Measurements from ENCODE around the gene MRPL1. TPM values are rescaled to one million over a fixed set of nuclear protein-coding genes. Genes with fewer than 3 reads are reported as not detected.

The MRPL1 gene
- polyA plus RNA-seq, 2 of the 4 experiments (the other 2 are of a cell fraction) = 24.6 to 62.3 TPM

GRCh38 chr4:77905651-77906263, 43.1 kb downstream of the MRPL1 start:
- TF ChIP-seq, protein P1, sequence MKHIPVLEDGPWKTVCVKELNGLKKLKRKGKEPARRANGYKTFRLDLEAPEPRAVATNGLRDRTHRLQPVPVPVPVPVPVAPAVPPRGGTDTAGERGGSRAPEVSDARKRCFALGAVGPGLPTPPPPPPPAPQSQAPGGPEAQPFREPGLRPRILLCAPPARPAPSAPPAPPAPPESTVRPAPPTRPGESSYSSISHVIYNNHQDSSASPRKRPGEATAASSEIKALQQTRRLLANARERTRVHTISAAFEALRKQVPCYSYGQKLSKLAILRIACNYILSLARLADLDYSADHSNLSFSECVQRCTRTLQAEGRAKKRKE (CRISPR knock-in tag; IDR thresholded peaks at IDR 0.05; ENCODE audit: low read depth) = no peak
- TF ChIP-seq CEBPB (IDR thresholded peaks at IDR 0.05) (no peak), FOXS1 (CRISPR knock-in tag; IDR thresholded peaks at IDR 0.05) (no peak), HDAC2 (IDR thresholded peaks at IDR 0.05) (no peak), ZFP36 (IDR thresholded peaks at IDR 0.05; ENCODE audit: borderline replicate concordance, partially characterized antibody) (no peak), FOSB (CRISPR knock-in tag; IDR thresholded peaks at IDR 0.05) (no peak), MAFK (IDR thresholded peaks at IDR 0.05; ENCODE audit: partially characterized antibody) (no peak), EHF (CRISPR knock-in tag; IDR thresholded peaks at IDR 0.05) (no peak), HOXB5 (CRISPR knock-in tag; IDR thresholded peaks at IDR 0.05) (no peak), EP300 (IDR thresholded peaks at IDR 0.05) (no peak), RCOR1 (IDR thresholded peaks at IDR 0.05; ENCODE audit: low read depth, low read length) (no peak), BHLHE40 (IDR thresholded peaks at IDR 0.05; ENCODE audit: low read depth, low read length) (no peak), JUNB (IDR thresholded peaks at IDR 0.05) (no peak), REST (IDR thresholded peaks at IDR 0.05) (no peak), CHD4 (IDR thresholded peaks at IDR 0.05; ENCODE audit: borderline replicate concordance) (no peak), POLR2AphosphoS2 (conservative IDR thresholded peaks at IDR 0.05; ENCODE audit: low read length) (no peak), ESRRA (IDR thresholded peaks at IDR 0.05; ENCODE audit: borderline replicate concordance, low read length) (no peak)
- TF ChIP-seq, protein P2, sequence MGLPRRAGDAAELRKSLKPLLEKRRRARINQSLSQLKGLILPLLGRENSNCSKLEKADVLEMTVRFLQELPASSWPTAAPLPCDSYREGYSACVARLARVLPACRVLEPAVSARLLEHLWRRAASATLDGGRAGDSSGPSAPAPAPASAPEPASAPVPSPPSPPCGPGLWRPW (IDR thresholded peaks at IDR 0.05) = no peak
- CTCF ChIA-PET = no interaction called here
- no peaks in the 10 kb centered on the region for H3K9me3 ChIP-seq
- H3K4me3 ChIP-seq = no peak overlapping the region
- FAIRE-seq (no peak), ATAC-seq (no peak), DNase-seq (ENCODE audit: low read depth in 1 of 2, low spot score in 1 of 2) (no peak)
- H3K4me1 ChIP-seq = no peaks in the 10 kb centered on the region
- POLR2A ChIA-PET = no interaction called here
- no peak overlapping the region for H3K27ac ChIP-seq
- no peak overlapping the region for H3K4me2 ChIP-seq

GRCh38 chr4:77910676-77911075, 48.0 kb downstream of the MRPL1 start:
- CTCF ChIA-PET = no interaction called here
- Histone ChIP-seq H3K27ac (no peak overlapping the region), H3K4me1 (no peaks in the 10 kb centered on the region), H3K4me3 (no peak overlapping the region), H3K9me3 (no peaks in the 10 kb centered on the region), H3K4me2 (no peak overlapping the region)
- TF ChIP-seq TP53 (CRISPR knock-in tag; IDR thresholded peaks at IDR 0.05) = no peak
- TF ChIP-seq CBX8 (IDR thresholded peaks at IDR 0.05) = no peak
- no peak for TF ChIP-seq JUNB (IDR thresholded peaks at IDR 0.05)
- TF ChIP-seq SREBF2 (IDR thresholded peaks at IDR 0.05) = no peak
- TF ChIP-seq HOXB13 (CRISPR knock-in tag; IDR thresholded peaks at IDR 0.05; ENCODE audit: low read depth) = no peak
- no peak for TF ChIP-seq FOSB (CRISPR knock-in tag; IDR thresholded peaks at IDR 0.05)
- no peak for FAIRE-seq
- ATAC-seq = no peak
- no peak for DNase-seq (ENCODE audit: low read depth in 1 of 2, low spot score in 1 of 2)
- POLR2A ChIA-PET = no interaction called here

DNA sequence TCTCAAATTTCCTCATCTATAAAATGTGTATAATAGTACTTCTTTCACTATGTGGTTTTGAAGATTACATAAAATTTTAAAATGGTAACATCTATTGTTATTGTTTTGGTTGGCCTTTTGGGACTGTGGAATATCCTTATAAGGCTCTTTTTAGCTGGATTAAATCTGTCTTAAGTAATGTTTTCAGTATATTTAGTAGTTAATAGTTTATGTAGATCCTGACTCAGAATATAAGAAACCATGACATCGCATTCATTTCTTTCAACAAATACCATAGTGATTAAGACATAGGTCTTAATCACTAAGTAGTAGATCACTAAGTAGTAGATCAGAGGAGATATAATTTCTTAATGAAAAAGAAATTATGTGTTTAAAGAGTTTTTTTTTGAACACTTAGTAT, 48.5 kb downstream of the MRPL1 start:
- POLR2A ChIA-PET = no interaction called here
- FAIRE-seq = no peak
- TF ChIP-seq KDM5A (IDR thresholded peaks at IDR 0.05) = no peak
- no peak for TF ChIP-seq NFE2L2 (conservative IDR thresholded peaks at IDR 0.05; ENCODE audit: low read length)
- TF ChIP-seq NPAS2 (CRISPR knock-in tag; IDR thresholded peaks at IDR 0.05; ENCODE audit: borderline replicate concordance) = no peak
- TF ChIP-seq REST (IDR thresholded peaks at IDR 0.05) = no peak
- TF ChIP-seq RCOR1 (IDR thresholded peaks at IDR 0.05; ENCODE audit: low read depth, low read length) = no peak
- TF ChIP-seq CHD2 (IDR thresholded peaks at IDR 0.05; ENCODE audit: low read length, partially characterized antibody) = no peak
- no peak for TF ChIP-seq SMC3 (IDR thresholded peaks at IDR 0.05)
- no peak for TF ChIP-seq EP300 (IDR thresholded peaks at IDR 0.05)
- no peak for TF ChIP-seq FOSL2 (IDR thresholded peaks at IDR 0.05)
- no peak for TF ChIP-seq FOSL2 (CRISPR knock-in tag; IDR thresholded peaks at IDR 0.05)
- TF ChIP-seq POLR2AphosphoS2 (conservative IDR thresholded peaks at IDR 0.05; ENCODE audit: low read length) = no peak
- TF ChIP-seq CBX8 (IDR thresholded peaks at IDR 0.05) = no peak
- no peak for TF ChIP-seq ZC3H11A (IDR thresholded peaks at IDR 0.05)

More for the DNA sequence above, 48.5 kb downstream of the MRPL1 start:
- Histone ChIP-seq H3K4me2 (no peak overlapping the region), H3K9me3 (no peaks in the 10 kb centered on the region), H3K4me1 (no peaks in the 10 kb centered on the region), H3K27ac (no peak overlapping the region), H3K4me3 (no peak overlapping the region)
- DNase-seq (ENCODE audit: low read depth in 1 of 2, low spot score in 1 of 2) (no peak), ATAC-seq (no peak)
- 97% methylated on average over 1 of the region's 1 CpG for WGBS (ENCODE audit: missing lambda C conversion rate)
- CTCF ChIA-PET = no interaction called here

All from A549 (cell line).